Activated naive CD8-positive, alpha-beta T cell (primary cell): ENCODE results near the gene KCTD6.
"Not testable (repeated sequence)": the region's sequence is repeated elsewhere in the genome, so short reads cannot be mapped to it uniquely, and the experiment has no call there.

ENCODE experiments used
- H3K27ac Mint-ChIP-seq: one replicate; pipeline ENCODE4 v1.8.0; 2021; ENCODE audit warnings: mixed read lengths
- H3K27me3 Mint-ChIP-seq: one replicate; pipeline ENCODE4 v1.8.0; 2021; ENCODE audit warnings: mixed read lengths
- H3K36me3 Mint-ChIP-seq: one replicate; pipeline ENCODE4 v1.8.0; 2021; ENCODE audit warnings: mixed read lengths
- H3K4me1 Mint-ChIP-seq: one replicate; pipeline ENCODE4 v1.8.0; 2021; ENCODE audit warnings: low read depth, mixed read lengths
- H3K4me3 Mint-ChIP-seq: one replicate; pipeline ENCODE4 v1.8.0; 2021; ENCODE audit warnings: mild to moderate bottlenecking, mixed read lengths
- H3K9me3 Mint-ChIP-seq: one replicate; pipeline ENCODE4 v1.8.0; 2021; ENCODE audit warnings: low read depth, mixed read lengths

Gene KCTD6

DNA sequence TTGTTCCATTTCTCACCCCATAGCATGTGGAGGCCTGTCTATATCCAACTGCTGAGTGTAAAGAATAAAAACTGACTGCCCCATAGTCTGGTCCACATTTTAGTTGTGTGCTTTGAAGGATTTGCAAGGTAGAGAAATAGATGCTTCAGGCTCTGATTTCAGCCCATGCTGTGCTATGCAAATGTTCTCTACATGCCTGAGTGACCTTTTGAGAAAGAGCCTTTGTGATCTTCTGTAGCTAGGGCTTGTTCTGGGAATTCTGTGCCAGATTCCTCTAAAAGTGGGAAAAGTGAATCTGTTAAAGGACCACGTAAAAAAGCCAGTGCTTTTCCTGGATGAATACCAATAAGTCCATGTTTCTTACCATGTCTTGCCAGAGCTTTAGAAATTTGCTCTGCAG is 5.2 kb downstream of the KCTD6 start:
- Mint-ChIP-seq H3K36me3 (peaks cover 5% of the 10 kb centered on the region), H3K4me3 (no peak overlapping the region), H3K27me3 (no peaks in the 10 kb centered on the region), H3K9me3 (no peaks in the 10 kb centered on the region), H3K27ac (no peak overlapping the region), H3K4me1 (peaks cover 49% of the 10 kb centered on the region)

DNA sequence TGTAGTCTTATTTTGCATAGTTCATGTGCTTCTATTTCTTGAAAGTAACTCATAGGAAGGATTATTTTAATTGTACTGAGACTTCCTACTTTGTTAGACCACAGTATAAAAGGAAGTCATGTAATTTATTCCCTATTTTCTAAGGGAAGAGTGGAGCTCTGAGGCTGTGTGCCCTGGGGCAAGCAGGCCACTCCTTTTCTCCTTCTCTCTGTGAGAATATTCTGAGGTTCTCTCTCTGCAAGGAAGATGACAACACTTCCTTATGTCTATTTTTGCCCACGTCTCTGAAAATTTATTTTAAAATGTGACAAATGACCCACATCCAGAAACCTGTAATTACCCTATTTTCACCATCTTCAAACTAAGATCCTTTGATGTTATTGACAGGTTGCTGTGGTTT is 11.0 kb downstream of the KCTD6 start:
- Mint-ChIP-seq H3K27ac (no peak overlapping the region), H3K36me3 (peaks cover 5% of the 10 kb centered on the region), H3K9me3 (no peaks in the 10 kb centered on the region), H3K4me3 (no peak overlapping the region), H3K4me1 (peaks cover 11% of the 10 kb centered on the region), H3K27me3 (no peaks in the 10 kb centered on the region)

DNA sequence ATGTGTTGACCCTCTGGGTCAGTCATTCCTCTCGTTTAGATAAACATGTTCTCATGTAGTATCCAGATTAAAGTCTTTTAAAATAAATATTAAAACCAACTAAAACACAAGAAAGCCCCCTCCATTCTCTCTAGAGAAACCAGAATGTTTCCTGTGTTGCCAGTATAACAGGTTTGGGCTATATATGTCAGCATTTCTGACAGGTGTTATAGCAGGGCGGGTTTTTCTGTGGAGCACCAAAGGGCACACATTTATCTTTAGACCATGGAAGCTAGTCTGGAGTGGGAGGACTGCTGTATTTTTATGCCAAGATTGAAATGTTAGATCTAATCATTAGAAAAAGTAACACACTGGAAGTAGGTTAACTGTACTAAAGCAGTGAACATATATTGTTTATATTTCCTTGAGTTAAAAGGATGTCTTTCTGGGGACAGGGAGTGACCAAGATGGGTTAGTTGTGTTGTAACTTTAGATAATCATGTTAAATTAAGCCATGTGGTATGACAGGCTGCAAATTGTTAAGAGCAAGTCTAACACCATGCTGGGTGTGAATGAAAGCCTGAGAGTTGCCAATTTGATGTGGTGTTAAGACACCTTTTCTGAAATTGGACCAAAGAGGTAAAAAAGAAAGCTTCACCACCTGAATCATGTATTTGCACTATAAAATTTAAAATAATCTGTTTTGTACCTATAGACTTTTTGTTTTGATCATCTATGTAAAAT is 15.6 kb downstream of the KCTD6 start:
- Mint-ChIP-seq H3K36me3 (no peaks in the 10 kb centered on the region), H3K4me3 (no peak overlapping the region)

DNA sequence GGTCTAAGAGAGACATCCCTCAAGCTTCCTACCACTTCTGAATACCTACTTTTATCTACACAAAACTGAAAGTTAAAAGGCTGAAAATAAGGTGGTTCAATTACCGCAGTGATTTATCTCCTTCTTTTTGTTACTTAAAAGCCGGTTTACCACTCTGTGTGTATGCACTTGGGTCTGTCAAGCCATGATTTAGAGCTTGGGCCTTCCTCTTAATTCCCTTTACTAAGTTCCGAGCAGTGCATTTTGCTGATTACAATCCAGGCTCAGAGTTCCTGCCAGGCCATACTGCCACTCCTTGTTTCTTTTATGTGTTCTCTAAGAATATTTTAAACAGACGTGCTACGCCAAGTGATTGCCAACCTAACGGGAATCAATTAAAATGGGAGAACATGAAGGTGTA is 16.5 kb downstream of the KCTD6 start:
- no peaks in the 10 kb centered on the region for H3K9me3 Mint-ChIP-seq
- H3K4me3 Mint-ChIP-seq = no peak overlapping the region
- H3K27me3 Mint-ChIP-seq = no peaks in the 10 kb centered on the region
- no peaks in the 10 kb centered on the region for H3K36me3 Mint-ChIP-seq
- no peak overlapping the region for H3K27ac Mint-ChIP-seq
- H3K4me1 Mint-ChIP-seq = peaks cover 2% of the 10 kb centered on the region

More for the DNA sequence above, 15.6 kb downstream of the KCTD6 start:
- Mint-ChIP-seq H3K4me1 (peaks cover 5% of the 10 kb centered on the region), H3K27me3 (no peaks in the 10 kb centered on the region), H3K27ac (no peak overlapping the region), H3K9me3 (no peaks in the 10 kb centered on the region)

DNA sequence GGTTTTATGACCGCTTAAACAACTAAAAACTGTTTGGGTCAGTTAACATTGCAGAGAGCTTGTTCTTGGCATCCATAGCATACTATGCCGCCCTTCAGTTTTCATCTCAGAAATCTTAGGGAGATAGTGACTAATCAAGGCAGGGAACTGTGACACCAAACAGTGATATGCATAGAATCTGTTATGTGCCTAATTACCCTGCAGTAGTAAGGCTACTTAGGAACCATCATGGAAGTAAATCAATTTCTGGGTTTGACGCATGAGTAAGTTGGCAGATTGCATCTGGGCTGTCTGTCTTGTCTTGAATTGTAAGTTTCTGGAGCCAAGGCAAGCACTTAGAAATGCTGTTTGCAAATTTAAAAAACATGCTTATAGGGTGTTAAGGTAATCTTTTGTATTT is 22.5 kb downstream of the KCTD6 start:
- H3K9me3 Mint-ChIP-seq = no peaks in the 10 kb centered on the region
- no peaks in the 10 kb centered on the region for H3K4me1 Mint-ChIP-seq
- no peak overlapping the region for H3K27ac Mint-ChIP-seq
- H3K4me3 Mint-ChIP-seq = no peak overlapping the region
- H3K36me3 Mint-ChIP-seq = peaks cover 2% of the 10 kb centered on the region
- H3K27me3 Mint-ChIP-seq = no peaks in the 10 kb centered on the region

DNA sequence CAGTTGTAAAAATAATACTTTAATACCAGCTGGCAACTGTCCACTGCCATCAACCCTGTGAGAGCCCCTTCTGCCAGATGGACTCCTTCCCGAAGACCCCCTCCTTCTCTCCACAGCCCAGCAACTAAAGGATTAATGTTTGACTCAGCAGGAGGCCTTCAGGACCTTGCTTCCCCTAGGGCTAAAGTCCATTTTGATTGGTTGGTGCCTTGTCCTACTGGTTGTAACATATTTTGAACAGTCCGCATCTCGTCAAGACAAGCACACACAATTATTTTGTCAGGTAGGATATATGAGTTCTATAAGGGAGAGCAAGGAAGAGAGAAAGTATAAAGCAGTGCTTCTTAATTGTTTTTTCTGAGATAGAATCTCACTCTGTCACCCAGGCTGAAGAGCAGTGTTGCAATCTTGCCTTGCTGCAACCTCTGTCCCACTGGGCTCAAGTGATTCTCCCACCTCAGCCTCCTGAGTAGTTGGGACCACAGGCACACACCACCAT is 26.4 kb downstream of the KCTD6 start:
- no peak overlapping the region for H3K27ac Mint-ChIP-seq
- H3K27me3 Mint-ChIP-seq = no peaks in the 10 kb centered on the region
- no peaks in the 10 kb centered on the region for H3K9me3 Mint-ChIP-seq
- no peak overlapping the region for H3K4me3 Mint-ChIP-seq
- peaks cover 2% of the 10 kb centered on the region for H3K36me3 Mint-ChIP-seq
- no peaks in the 10 kb centered on the region for H3K4me1 Mint-ChIP-seq

DNA sequence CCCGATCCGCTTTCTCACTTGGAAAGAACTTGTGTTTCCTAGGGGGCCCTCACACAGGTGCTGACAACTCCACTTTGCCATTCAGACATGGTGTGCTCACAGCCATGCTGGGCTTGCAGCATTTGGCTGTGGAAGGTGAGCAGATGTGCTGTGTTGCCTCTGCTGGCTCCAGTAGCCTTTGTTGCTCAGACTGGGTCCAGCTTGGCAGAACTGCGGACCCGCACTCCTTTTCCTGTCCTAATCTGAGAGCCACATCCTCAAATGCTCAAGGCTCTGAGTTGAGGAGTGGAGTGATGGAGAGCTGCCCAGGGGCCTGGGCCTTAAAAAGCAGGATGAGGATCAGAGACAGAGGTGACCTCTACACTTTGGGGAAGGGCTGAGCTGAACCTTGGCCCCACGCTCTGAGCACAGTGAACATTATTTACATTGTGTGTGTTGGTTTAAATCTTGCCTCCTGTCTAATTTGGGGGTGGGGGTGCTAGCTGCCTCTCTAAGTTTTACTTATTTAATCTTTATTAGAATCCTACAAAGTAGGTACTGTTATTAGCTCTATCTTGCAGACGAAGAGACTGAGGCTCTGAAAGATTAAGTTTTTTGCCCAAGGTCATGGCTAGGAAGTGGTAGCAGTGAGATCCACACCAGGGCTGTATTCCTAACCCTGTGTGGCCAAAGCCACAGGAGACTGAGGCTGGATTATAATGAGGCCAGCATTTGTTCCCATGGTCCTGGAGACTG is 27.9 kb downstream of the KCTD6 start:
- no peaks in the 10 kb centered on the region for H3K36me3 Mint-ChIP-seq
- H3K9me3 Mint-ChIP-seq = no peaks in the 10 kb centered on the region
- no peaks in the 10 kb centered on the region for H3K4me1 Mint-ChIP-seq
- no peak overlapping the region for H3K4me3 Mint-ChIP-seq
- H3K27ac Mint-ChIP-seq = no peak overlapping the region
- H3K27me3 Mint-ChIP-seq = no peaks in the 10 kb centered on the region

DNA sequence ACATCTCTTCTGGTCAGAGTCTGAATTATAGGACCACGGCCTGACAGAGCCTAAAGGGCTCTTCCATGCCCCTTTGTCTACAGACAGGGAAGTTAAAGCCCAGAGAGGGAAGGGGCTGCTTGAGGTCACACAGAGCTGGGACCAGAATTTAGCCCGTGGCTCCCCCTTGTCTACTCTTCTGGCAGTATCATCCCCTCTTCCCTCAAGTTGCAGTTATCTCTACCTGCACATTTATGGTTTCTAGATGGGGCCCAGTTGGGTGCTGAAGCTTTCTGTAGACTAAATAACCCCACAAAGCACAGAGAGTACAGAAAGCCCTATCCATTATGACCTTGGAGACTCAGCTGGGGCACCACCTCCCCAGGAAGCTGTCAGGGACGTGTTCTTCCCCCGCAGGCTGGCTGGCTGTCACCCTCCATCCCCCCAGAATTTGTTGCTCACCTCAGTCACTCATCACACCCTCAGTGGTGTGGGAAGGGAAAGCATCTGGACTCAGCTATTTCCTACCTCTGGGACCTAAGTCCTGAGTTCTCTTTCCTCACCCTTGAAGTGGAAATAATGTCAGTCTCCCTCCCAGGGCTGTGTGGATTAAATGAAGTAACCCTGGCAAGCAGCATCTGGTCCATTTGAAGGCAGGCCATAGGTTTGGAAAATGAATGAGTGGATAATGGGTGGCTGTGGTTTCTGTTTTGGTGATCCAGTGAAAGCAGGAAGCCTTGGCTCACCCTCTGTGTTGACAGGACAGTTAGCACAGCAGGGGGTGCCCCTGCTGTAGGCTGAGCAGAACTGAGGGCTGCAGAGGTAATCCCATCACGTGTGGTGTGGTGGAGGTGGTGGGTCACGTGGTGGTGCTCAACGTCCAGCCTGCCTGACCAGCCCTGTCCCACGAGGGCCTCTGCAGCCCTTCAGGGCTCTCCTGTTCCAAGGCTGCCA is 28.8 kb downstream of the KCTD6 start:
- no peak overlapping the region for H3K27ac Mint-ChIP-seq
- H3K27me3 Mint-ChIP-seq = no peaks in the 10 kb centered on the region

DNA sequence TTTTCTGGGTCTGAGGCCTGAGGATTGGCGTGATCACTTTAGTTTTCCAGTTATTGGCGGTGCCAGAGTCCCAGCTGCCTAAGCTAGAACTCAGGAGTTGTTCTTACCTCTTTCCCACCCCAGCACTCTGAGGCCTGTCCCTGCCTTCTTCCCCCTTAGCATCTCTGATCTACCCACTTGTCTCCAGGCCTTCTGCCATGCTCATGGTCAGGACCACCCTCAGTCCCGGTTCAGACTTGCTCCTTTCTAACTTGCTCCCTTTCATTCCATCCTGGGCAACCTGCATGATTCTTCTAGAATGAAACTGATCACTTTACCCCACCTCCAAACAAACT is 29.4 kb downstream of the KCTD6 start:
- Mint-ChIP-seq H3K4me1 (no peaks in the 10 kb centered on the region), H3K36me3 (no peaks in the 10 kb centered on the region), H3K4me3 (no peak overlapping the region), H3K27me3 (no peaks in the 10 kb centered on the region), H3K9me3 (no peaks in the 10 kb centered on the region), H3K27ac (no peak overlapping the region)

More for the DNA sequence above, 28.8 kb downstream of the KCTD6 start:
- H3K4me1 Mint-ChIP-seq = no peaks in the 10 kb centered on the region
- no peaks in the 10 kb centered on the region for H3K9me3 Mint-ChIP-seq
- H3K4me3 Mint-ChIP-seq = no peak overlapping the region
- no peaks in the 10 kb centered on the region for H3K36me3 Mint-ChIP-seq

DNA sequence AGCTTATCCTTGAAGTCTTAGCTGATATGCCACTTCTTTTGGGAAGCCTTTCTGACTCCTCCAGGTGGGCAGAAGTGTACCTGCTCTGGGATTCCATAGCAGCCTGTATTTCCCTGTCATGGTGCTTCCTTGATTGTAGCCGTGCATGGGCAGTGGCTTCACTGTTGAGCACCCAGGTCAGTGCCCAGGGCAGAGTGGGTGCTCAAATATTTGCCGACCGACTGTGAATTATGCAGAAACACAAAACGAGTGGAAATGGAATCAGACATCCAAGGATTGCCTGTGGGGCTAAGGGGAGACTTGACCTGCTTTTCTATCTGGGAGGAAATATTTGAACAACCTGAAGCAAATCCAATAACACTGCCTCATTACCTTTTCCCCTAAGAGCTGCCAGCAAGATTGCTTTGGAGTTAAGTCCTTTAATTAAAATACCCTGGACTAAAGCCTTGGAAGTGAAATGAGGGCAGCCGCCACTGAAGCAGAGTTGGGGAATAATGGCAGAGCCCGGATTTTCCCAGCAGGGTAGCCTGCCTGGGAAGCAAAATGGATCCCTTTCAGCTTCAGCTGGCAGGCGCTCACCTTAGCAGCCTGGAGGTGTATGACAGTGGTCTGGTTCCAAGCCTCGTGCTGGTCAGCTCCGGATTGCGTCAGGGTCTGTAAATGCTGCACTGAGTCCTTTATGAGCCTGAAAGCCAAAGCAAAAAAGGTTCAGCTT is 30.2 kb downstream of the KCTD6 start:
- Mint-ChIP-seq H3K4me1 (no peaks in the 10 kb centered on the region), H3K4me3 (no peak overlapping the region), H3K27ac (no peak overlapping the region), H3K36me3 (no peaks in the 10 kb centered on the region), H3K9me3 (no peaks in the 10 kb centered on the region), H3K27me3 (no peaks in the 10 kb centered on the region)

DNA sequence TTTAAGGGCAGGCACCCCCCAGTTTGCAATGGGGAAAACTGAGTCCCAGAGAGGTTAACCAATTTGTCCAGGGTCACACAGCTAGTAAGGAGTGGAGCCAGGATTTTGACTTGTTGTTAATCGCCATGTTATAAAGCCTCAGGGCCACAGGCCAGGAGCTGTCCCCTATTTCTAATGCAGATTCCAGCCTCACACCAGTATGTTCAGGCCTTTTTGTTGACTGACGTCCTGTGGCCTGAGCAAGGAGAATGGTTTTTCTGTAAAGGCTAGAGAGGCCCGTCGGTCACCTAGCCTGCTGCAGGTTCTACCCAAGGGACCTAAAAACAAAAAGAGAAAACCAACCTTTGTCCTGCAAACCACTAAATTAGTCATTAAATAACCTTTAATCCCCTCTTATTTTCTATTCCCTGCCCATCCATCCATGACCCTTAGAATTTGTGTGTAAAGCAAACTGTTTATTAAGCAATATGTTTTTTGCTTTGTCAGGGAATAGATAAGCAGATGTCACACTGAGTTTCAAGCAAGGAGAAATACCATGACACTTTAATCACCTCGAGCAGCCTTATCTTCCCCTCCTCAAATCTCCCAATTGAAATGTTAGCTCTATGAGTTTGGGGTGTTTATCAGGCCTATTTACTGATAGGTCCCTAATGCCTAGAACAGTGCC is 31.0 kb downstream of the KCTD6 start:
- H3K9me3 Mint-ChIP-seq = no peaks in the 10 kb centered on the region
- H3K27me3 Mint-ChIP-seq = no peaks in the 10 kb centered on the region
- H3K27ac Mint-ChIP-seq = no peak overlapping the region
- H3K4me1 Mint-ChIP-seq = no peaks in the 10 kb centered on the region
- no peak overlapping the region for H3K4me3 Mint-ChIP-seq
- no peaks in the 10 kb centered on the region for H3K36me3 Mint-ChIP-seq

DNA sequence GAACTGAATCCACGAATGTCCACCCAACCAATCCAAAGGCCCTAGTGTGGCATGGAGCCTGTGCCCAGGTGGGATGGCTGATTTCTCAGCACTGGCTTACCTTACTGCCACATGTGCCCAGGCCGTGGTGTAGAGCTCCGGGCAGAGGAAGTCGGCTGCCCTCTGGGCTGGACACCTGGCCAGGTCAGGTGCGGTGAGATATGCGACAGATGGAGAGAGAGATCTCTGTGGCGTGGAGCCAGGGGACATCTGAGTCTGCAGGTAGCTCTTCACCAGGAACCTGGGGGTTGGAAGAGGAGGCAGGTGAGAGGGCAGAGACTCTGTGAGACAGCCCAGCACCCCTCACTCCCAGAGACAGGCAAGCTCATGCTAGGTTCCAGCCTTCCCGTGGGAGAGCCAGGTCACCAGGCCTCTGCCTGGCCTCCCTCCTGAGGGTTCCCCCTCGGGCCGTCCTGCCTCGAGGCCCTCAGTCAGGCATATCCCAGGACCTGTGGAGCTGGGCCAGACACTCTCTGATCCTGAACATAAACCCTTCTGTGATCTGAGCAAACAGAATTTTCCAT is 32.5 kb downstream of the KCTD6 start:
- no peak overlapping the region for H3K27ac Mint-ChIP-seq
- H3K4me1 Mint-ChIP-seq = no peaks in the 10 kb centered on the region
- H3K27me3 Mint-ChIP-seq = no peaks in the 10 kb centered on the region
- no peaks in the 10 kb centered on the region for H3K36me3 Mint-ChIP-seq
- no peaks in the 10 kb centered on the region for H3K9me3 Mint-ChIP-seq
- H3K4me3 Mint-ChIP-seq = no peak overlapping the region

DNA sequence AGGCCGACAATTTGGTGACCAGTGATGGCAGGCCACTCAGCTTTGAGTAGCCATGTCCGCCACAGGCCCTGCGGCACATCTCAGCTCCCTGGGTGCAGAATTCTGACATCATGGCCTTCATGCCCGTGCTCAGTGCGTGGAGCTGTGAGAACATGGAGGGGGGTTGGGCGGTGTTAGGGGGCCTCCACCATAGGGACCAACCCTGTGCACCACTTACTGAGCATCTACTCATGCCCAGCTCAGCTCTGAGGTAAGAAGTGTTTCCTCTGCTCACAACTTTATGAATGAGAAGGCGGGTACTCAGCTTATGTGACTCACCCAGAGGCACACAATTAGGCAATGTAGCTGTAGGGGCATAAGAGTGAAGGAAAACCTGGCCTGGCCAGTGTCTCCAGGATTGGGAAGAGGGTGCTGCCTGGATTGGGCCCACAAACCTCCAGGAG is 34.6 kb downstream of the KCTD6 start:
- Mint-ChIP-seq H3K27me3 (no peaks in the 10 kb centered on the region), H3K36me3 (no peaks in the 10 kb centered on the region), H3K27ac (no peak overlapping the region), H3K4me1 (no peaks in the 10 kb centered on the region), H3K4me3 (no peak overlapping the region), H3K9me3 (no peaks in the 10 kb centered on the region)

DNA sequence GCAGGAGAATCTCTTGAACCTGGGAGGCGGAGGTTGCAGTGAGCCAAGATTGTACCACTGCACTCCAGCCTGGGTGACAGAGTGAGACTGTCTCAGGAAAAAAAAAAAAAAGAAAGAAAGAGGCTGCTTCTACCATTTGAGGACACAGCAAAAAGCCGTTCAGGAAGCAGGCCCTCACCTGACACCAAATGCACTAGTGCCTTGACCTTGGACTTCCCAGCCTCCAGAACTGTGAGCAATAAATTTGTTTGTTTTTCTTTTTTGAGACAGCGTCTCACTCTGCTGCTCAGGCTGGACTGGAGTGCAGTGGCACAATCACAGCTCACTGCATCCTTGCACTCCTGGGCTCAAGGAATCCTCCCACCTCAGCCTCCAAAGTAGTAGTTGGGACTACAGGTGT is 35.5 kb downstream of the KCTD6 start:
- not testable (repeated sequence) for H3K36me3 Mint-ChIP-seq, H3K9me3 Mint-ChIP-seq, H3K27ac Mint-ChIP-seq, H3K4me1 Mint-ChIP-seq, H3K4me3 Mint-ChIP-seq, H3K27me3 Mint-ChIP-seq
